Activated CD4-positive, alpha-beta T cell treated with anti-CD3 and anti-CD28 coated beads, Interleukin-2, amount 10 ng/mL, durations not matched to agents 24 days and 14 days (primary cell): ENCODE results near the gene CDK9. TPM values are rescaled to one million over a fixed set of nuclear protein-coding genes. Genes with fewer than 3 reads are reported as not detected.
"Not testable (repeated sequence)": the region's sequence is repeated elsewhere in the genome, so short reads cannot be mapped to it uniquely, and the experiment has no call there.

Experiments used
- DNase-seq: peaks from one replicate; pipeline ENCODE4 v3.0.0; 2022
- H3K27ac Mint-ChIP-seq: one replicate; pipeline ENCODE4 v1.8.0; 2022; ENCODE audit warnings: mild to moderate bottlenecking, mixed read lengths
- H3K27me3 Mint-ChIP-seq: one replicate; pipeline ENCODE4 v1.8.0; 2022; ENCODE audit warnings: mixed read lengths
- H3K36me3 Mint-ChIP-seq: one replicate; pipeline ENCODE4 v1.8.0; 2022; ENCODE audit warnings: low read depth, mild to moderate bottlenecking, mixed read lengths
- H3K4me1 Mint-ChIP-seq: one replicate; pipeline ENCODE4 v1.8.0; 2021; ENCODE audit warnings: mixed read lengths
- H3K4me3 Mint-ChIP-seq: one replicate; pipeline ENCODE4 v1.8.0; 2022; ENCODE audit warnings: mild to moderate bottlenecking, moderate library complexity, mixed read lengths
- H3K9me3 Mint-ChIP-seq: one replicate; pipeline ENCODE4 v1.8.0; 2021; ENCODE audit warnings: mixed read lengths
- intact Hi-C: fragments of 100-400 bp; cut with micrococcal nuclease; formaldehyde crosslinking; loops from one replicate; pipeline ENCODE4 v1.15.1; 2023
- total RNA-seq: library from RNA; stranded (reverse); gene quantifications from 2 replicates; pipeline ENCODE4 v1.2.3, GENCODE V29; 2022

Gene CDK9
- total RNA-seq, 1 donor from 2014 or later: 96.4 TPM

- H3K9me3 Mint-ChIP-seq: no peaks in the 10 kb centered on the region
- H3K36me3 Mint-ChIP-seq: peaks cover 8% of the 10 kb centered on the region
- DNase-seq: peak; percentile 86
- H3K4me3 Mint-ChIP-seq: peak overlapping the region; percentile 98
- H3K27ac Mint-ChIP-seq: peak overlapping the region; percentile 98
- intact Hi-C loops: loop anchor here (2.0 to 5.0 kb wide), 3 partner anchors 15 to 352 kb away; partner anchors contain the start of genes LRSAM1 and RPL12
- H3K4me1 Mint-ChIP-seq: peaks cover 55% of the 10 kb centered on the region
- no peaks in the 10 kb centered on the region for H3K27me3 Mint-ChIP-seq
Measured at GRCh38 chr9:127779136-127779981, 6.5 kb upstream of the CDK9 start.

- DNase-seq: peak; percentile 66
- Mint-ChIP-seq H3K36me3 (peaks cover 6% of the 10 kb centered on the region), H3K27ac (peak overlapping the region; percentile 79), H3K27me3 (no peaks in the 10 kb centered on the region), H3K4me1 (peaks cover 60% of the 10 kb centered on the region), H3K9me3 (no peaks in the 10 kb centered on the region), H3K4me3 (peak overlapping the region; percentile 40)
- intact Hi-C loops: loop anchor here (10.0 kb wide), 2 partner anchors 254 to 284 kb away; partner anchors contain the start of genes NAIF1 and SLC25A25
Measured at GRCh38 chr9:127780126-127780885, 5.5 kb upstream of the CDK9 start.

GRCh38 chr9:127780909-127781308, 4.9 kb upstream of the CDK9 start:
- H3K27me3 Mint-ChIP-seq, H3K4me3 Mint-ChIP-seq, H3K36me3 Mint-ChIP-seq, DNase-seq, H3K9me3 Mint-ChIP-seq: not testable (repeated sequence)
- intact Hi-C loops: loop anchor here (10.0 kb wide), 2 partner anchors 254 to 284 kb away; partner anchors contain the start of genes NAIF1 and SLC25A25
- Mint-ChIP-seq H3K27ac (peak overlapping the region; percentile 56), H3K4me1 (peaks cover 60% of the 10 kb centered on the region)

- no peak for DNase-seq
- Mint-ChIP-seq H3K4me3 (peak overlapping the region; percentile 57), H3K27ac (peak overlapping the region; percentile 84), H3K4me1 (peaks cover 57% of the 10 kb centered on the region), H3K9me3 (no peaks in the 10 kb centered on the region), H3K36me3 (peaks cover 10% of the 10 kb centered on the region), H3K27me3 (no peaks in the 10 kb centered on the region)
- intact Hi-C loops: loop anchor here (2.0 to 10.0 kb wide), 3 partner anchors 123 to 283 kb away; partner anchors contain the start of genes NAIF1 and SLC25A25
Measured at GRCh38 chr9:127781806-127782205, 4.0 kb upstream of the CDK9 start.

- peaks cover 60% of the 10 kb centered on the region for H3K4me1 Mint-ChIP-seq
- intact Hi-C loops: loop anchor here (2.0 to 10.0 kb wide), 3 partner anchors 121 to 281 kb away; partner anchors contain the start of genes NAIF1 and SLC25A25
Measured at GRCh38 chr9:127783111-127784008, 2.5 kb upstream of the CDK9 start.

GRCh38 chr9:127785023-127785932, 556 bp upstream of the CDK9 start:
- no peaks in the 10 kb centered on the region for H3K27me3 Mint-ChIP-seq
- H3K27ac Mint-ChIP-seq: peak overlapping the region; percentile 98
- H3K4me3 Mint-ChIP-seq: peak overlapping the region; percentile 99
- H3K4me1 Mint-ChIP-seq: peaks cover 57% of the 10 kb centered on the region
- DNase-seq: peak; percentile 97
- H3K9me3 Mint-ChIP-seq: no peaks in the 10 kb centered on the region
- intact Hi-C loops: loop anchor here (1.0 to 10.0 kb wide), 6 partner anchors 14 to 280 kb away; partner anchors contain the start of genes NAIF1, SLC25A25, ST6GALNAC4 and TOR2A
- H3K36me3 Mint-ChIP-seq: peaks cover 33% of the 10 kb centered on the region

More at GRCh38 chr9:127783111-127784008, 2.5 kb upstream of the CDK9 start:
- Mint-ChIP-seq H3K27ac (peak overlapping the region; percentile 98), H3K4me3 (peak overlapping the region; percentile 82), H3K27me3 (no peaks in the 10 kb centered on the region), H3K9me3 (no peaks in the 10 kb centered on the region), H3K36me3 (peaks cover 16% of the 10 kb centered on the region)
- DNase-seq: peak; percentile 93

GRCh38 chr9:127786773-127787104, 905 bp downstream of the CDK9 start:
- intact Hi-C loops: loop anchor here (1.0 to 10.0 kb wide), 5 partner anchors 16 to 278 kb away; partner anchors contain the start of genes FPGS, NAIF1, SLC25A25 and ST6GALNAC4
- Mint-ChIP-seq H3K27me3 (no peaks in the 10 kb centered on the region), H3K4me1 (peaks cover 54% of the 10 kb centered on the region), H3K4me3 (peak overlapping the region; percentile 99), H3K36me3 (peaks cover 43% of the 10 kb centered on the region), H3K27ac (peak overlapping the region; percentile 90), H3K9me3 (no peaks in the 10 kb centered on the region)
- no peak for DNase-seq

GRCh38 chr9:127788337-127789011, 2.6 kb downstream of the CDK9 start:
- intact Hi-C loops: loop anchor here (5.0 to 10.0 kb wide), 4 partner anchors 79 to 276 kb away; partner anchors contain the start of genes NAIF1, SLC25A25 and ST6GALNAC4
- Mint-ChIP-seq H3K27me3 (no peaks in the 10 kb centered on the region), H3K4me1 (peaks cover 41% of the 10 kb centered on the region), H3K36me3 (peaks cover 54% of the 10 kb centered on the region), H3K9me3 (no peaks in the 10 kb centered on the region), H3K4me3 (peak overlapping the region; percentile 55), H3K27ac (peak overlapping the region; percentile 76)
- DNase-seq: peak; percentile 70

GRCh38 chr9:127789179-127789578, 3.3 kb downstream of the CDK9 start:
- Mint-ChIP-seq H3K4me1 (peaks cover 35% of the 10 kb centered on the region), H3K4me3 (no peak overlapping the region), H3K9me3 (no peaks in the 10 kb centered on the region), H3K36me3 (peaks cover 54% of the 10 kb centered on the region), H3K27me3 (no peaks in the 10 kb centered on the region), H3K27ac (peak overlapping the region; percentile 76)
- intact Hi-C loops: loop anchor here (5.0 to 10.0 kb wide), 4 partner anchors 78 to 276 kb away; partner anchors contain the start of genes NAIF1, SLC25A25 and ST6GALNAC4
- no peak for DNase-seq

- H3K27me3 Mint-ChIP-seq: no peaks in the 10 kb centered on the region
- peak overlapping the region; percentile 54 for H3K27ac Mint-ChIP-seq
- H3K4me3 Mint-ChIP-seq: no peak overlapping the region
- intact Hi-C loops: no loop called here
- no peaks in the 10 kb centered on the region for H3K9me3 Mint-ChIP-seq
- DNase-seq: no peak
- peaks cover 28% of the 10 kb centered on the region for H3K4me1 Mint-ChIP-seq
- H3K36me3 Mint-ChIP-seq: peaks cover 54% of the 10 kb centered on the region
Measured at GRCh38 chr9:127790094-127790855, 4.4 kb downstream of the CDK9 start.

GRCh38 chr9:127791085-127791484, 5.3 kb downstream of the CDK9 start:
- Mint-ChIP-seq H3K27me3 (no peaks in the 10 kb centered on the region), H3K9me3 (no peaks in the 10 kb centered on the region), H3K4me3 (no peak overlapping the region), H3K4me1 (peaks cover 30% of the 10 kb centered on the region), H3K36me3 (peaks cover 54% of the 10 kb centered on the region), H3K27ac (peak overlapping the region; percentile 29)
- intact Hi-C loops: no loop called here
- DNase-seq: no peak
